MM.1S (cell line): ENCODE data around the gene TSPAN31.
A peak's percentile ranks its signal among the peaks of the same experiment; 100 is the strongest.

Experiments used
- DNase-seq: peaks from one replicate; pipeline ENCODE4 v3.0.0-alpha.2; 2015
- H2AFZ ChIP-seq: fragments of 300-600 bp; sonication (generic); 2 replicates; pipeline ENCODE4 v1.6.0; 2016; ENCODE audit warnings: antibody characterized with exemption, low read length
- H3F3A ChIP-seq: fragments of 300-600 bp; sonication (generic); 2 replicates; pipeline ENCODE4 v1.6.1; 2016; ENCODE audit warnings: mild to moderate bottlenecking, antibody characterized with exemption, low read length, moderate library complexity, mixed read lengths; ENCODE audit not compliant: insufficient read depth
- H3K27ac ChIP-seq: fragments of 300-600 bp; sonication (generic); 2 replicates; pipeline ENCODE4 v1.5.1; 2016; ENCODE audit warnings: mild to moderate bottlenecking, low read length
- H3K27me3 ChIP-seq: fragments of 300-600 bp; sonication (generic); replicated peaks from 2 replicates; pipeline ENCODE4 v1.6.0; 2016; ENCODE audit warnings: low read length; ENCODE audit not compliant: insufficient read depth
- H3K36me3 ChIP-seq: fragments of 300-600 bp; sonication (generic); replicated peaks from 2 replicates; pipeline ENCODE4 v1.6.1; 2016; ENCODE audit warnings: mild to moderate bottlenecking, low read length, mixed read lengths; ENCODE audit not compliant: insufficient read depth
- H3K4me1 ChIP-seq: fragments of 300-600 bp; sonication (generic); 2 replicates; pipeline ENCODE4 v1.6.1; 2016; ENCODE audit warnings: low read length, mixed read lengths
- H3K4me2 ChIP-seq: fragments of 300-600 bp; sonication (generic); 2 replicates; pipeline ENCODE4 v1.6.0; 2016; ENCODE audit warnings: low read depth, low read length
- H3K4me3 ChIP-seq: fragments of 300-600 bp; sonication (generic); 2 replicates; pipeline ENCODE4 v1.5.1; 2016; ENCODE audit warnings: low read length, mixed read lengths
- H3K79me2 ChIP-seq: fragments of 300-600 bp; sonication (generic); 2 replicates; pipeline ENCODE4 v1.6.1; 2016; ENCODE audit warnings: mixed run types, low read length, mixed read lengths
- H3K9ac ChIP-seq: fragments of 300-600 bp; sonication (generic); 2 replicates; pipeline ENCODE4 v1.6.1; 2016; ENCODE audit warnings: low read length, mixed read lengths
- H3K9me2 ChIP-seq: fragments of 300-600 bp; sonication (generic); replicated peaks from 2 replicates; pipeline ENCODE4 v1.6.1; 2016; ENCODE audit warnings: mild to moderate bottlenecking, low read length, mixed read lengths; ENCODE audit not compliant: insufficient read depth
- H3K9me3 ChIP-seq: fragments of 300-600 bp; sonication (generic); replicated peaks from 2 replicates; pipeline ENCODE4 v1.6.1; 2016; ENCODE audit warnings: mild to moderate bottlenecking, low read length, mixed read lengths; ENCODE audit not compliant: insufficient read depth
- H4K20me1 ChIP-seq: fragments of 300-600 bp; sonication (generic); 2 replicates; pipeline ENCODE4 v1.6.1; 2016; ENCODE audit warnings: mild to moderate bottlenecking, low read length, moderate library complexity, mixed read lengths; ENCODE audit not compliant: insufficient read depth
- EZH2 ChIP-seq: fragments of 300-600 bp; sonication (generic); optimal IDR thresholded peaks from 2 replicates; pipeline ENCODE3; 2017; ENCODE audit warnings: low read depth, mild to moderate bottlenecking, antibody characterized with exemption, low read length, mixed read lengths
- EZH2phosphoT487 ChIP-seq: fragments of 300-600 bp; sonication (generic); IDR thresholded peaks from 2 replicates; pipeline ENCODE4 v1.6.1; 2018; ENCODE audit warnings: antibody characterized with exemption, low read length
- TF ChIP-seq, protein P1 (sequence below): fragments of 300-600 bp; sonication (generic); IDR thresholded peaks from 2 replicates; pipeline ENCODE4 v1.5.1; 2016; ENCODE audit warnings: antibody characterized with exemption, low read length, mixed read lengths

Gene TSPAN31

DNA sequence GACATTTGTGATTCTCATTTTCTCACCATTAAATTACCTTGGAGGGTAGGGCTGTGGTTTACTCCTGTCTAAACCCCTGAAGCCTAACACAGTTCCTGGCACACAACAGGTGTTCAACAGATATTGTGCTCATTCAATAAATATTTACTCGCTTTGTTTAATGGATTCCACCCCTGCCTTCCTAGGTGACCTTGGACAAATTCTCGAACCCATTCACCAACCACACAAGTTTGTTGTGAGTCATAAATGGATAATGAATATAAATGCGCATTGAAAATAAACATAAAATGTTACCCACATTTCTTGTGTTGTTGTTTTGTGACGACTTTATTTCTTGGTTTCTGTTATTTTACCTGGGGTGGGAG, 37.4 kb downstream of the TSPAN31 start:
- Histone ChIP-seq H3K4me2 (peak overlapping the region; percentile 42), H3K9me3 (no peaks in the 10 kb centered on the region), H3K79me2 (peaks cover 38% of the 10 kb centered on the region), H3K27ac (no peak overlapping the region), H4K20me1 (no peaks in the 10 kb centered on the region), H3K27me3 (no peaks in the 10 kb centered on the region), H3K36me3 (0 out of 2 replicates have a peak, but pooled peaks cover 8% of the 10 kb centered on the region), H2AFZ (peak overlapping the region; percentile 50), H3K9ac (peak overlapping the region; percentile 95; the same call in 1 of the 2 replicates), H3K4me1 (peaks cover 12% of the 10 kb centered on the region), H3K9me2 (no peaks in the 10 kb centered on the region), H3F3A (0 out of 2 replicates have a peak, but pooled peaks cover 3% of the 10 kb centered on the region), H3K4me3 (peak overlapping the region; percentile 100)
- TF ChIP-seq EZH2 (no peak), EZH2phosphoT487 (no peak)
- TF ChIP-seq, protein P1, sequence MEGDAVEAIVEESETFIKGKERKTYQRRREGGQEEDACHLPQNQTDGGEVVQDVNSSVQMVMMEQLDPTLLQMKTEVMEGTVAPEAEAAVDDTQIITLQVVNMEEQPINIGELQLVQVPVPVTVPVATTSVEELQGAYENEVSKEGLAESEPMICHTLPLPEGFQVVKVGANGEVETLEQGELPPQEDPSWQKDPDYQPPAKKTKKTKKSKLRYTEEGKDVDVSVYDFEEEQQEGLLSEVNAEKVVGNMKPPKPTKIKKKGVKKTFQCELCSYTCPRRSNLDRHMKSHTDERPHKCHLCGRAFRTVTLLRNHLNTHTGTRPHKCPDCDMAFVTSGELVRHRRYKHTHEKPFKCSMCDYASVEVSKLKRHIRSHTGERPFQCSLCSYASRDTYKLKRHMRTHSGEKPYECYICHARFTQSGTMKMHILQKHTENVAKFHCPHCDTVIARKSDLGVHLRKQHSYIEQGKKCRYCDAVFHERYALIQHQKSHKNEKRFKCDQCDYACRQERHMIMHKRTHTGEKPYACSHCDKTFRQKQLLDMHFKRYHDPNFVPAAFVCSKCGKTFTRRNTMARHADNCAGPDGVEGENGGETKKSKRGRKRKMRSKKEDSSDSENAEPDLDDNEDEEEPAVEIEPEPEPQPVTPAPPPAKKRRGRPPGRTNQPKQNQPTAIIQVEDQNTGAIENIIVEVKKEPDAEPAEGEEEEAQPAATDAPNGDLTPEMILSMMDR, result no peak
- DNase-seq, result no peak

DNA sequence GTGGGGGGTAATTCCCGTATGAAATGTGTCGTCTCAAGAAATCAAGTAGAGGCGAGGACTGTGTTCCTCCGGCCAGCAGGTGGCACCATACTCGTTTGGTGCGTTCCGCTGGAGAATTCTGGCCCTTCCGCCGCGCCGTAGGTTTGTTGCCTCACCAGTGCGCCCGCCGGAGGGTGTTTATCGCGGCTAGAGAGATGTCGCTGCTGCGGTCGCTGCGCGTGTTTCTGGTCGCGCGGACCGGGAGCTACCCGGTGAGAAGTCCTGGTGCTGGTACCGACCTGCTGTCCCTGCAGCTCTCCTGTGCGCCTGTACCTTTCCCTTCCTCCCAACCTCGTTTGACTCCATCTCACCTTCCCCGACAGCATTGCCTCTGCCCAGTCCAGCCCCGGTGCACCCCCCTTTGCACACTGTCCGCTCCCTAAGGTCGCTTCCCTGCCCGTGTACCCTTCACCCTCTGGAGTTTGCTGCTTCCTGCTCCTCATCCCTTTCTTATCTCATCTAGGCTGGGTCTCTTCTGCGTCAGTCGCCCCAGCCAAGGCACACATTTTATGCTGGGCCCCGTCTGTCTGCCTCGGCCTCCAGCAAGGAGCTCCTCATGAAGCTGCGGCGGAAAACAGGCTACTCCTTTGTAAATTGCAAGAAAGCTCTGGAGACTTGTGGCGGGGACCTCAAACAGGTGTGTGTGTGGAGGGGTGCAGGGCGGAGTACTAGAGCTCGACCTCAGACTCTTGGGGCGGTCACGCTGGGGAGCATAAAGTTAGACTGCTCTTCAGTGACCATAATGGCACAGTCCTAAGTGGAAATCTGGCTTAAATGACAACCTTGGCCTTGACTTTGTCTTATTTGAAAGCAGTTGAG, 38.0 kb downstream of the TSPAN31 start, which contains the start of gene TSFM:
Gene TSFM (plus strand): TSS at position 180 of the 858 bp plus-strand sequence. CDS start 15 bp downstream, at position 195.
- H3K27me3 ChIP-seq, result no peaks in the 10 kb centered on the region
- H3K9ac ChIP-seq, result peak within 1 kb of the TSS; percentile 95
- no peaks in the 10 kb centered on the region for H3K9me3 ChIP-seq
- H3K4me1 ChIP-seq, result peaks cover 12% of the 10 kb centered on the region
- no peak for TF ChIP-seq EZH2
- TF ChIP-seq, protein P1, result peak; percentile 91
- no peak for TF ChIP-seq EZH2phosphoT487
- H2AFZ ChIP-seq, result peak within 1 kb of the TSS; percentile 98
- 0 out of 2 replicates have a peak, but pooled peaks cover 3% of the 10 kb centered on the region for H3F3A ChIP-seq
- H4K20me1 ChIP-seq, result no peaks in the 10 kb centered on the region
- H3K4me2 ChIP-seq, result peak within 1 kb of the TSS; percentile 91
- H3K27ac ChIP-seq, result peak within 1 kb of the TSS; percentile 42; the same call in 1 of the 2 replicates
- H3K4me3 ChIP-seq, result peak within 1 kb of the TSS; percentile 100
- H3K9me2 ChIP-seq, result no peaks in the 10 kb centered on the region
- peaks cover 38% of the 10 kb centered on the region for H3K79me2 ChIP-seq
- 0 out of 2 replicates have a peak, but pooled peaks cover 8% of the 10 kb centered on the region for H3K36me3 ChIP-seq
- peak; percentile 96 for DNase-seq

DNA sequence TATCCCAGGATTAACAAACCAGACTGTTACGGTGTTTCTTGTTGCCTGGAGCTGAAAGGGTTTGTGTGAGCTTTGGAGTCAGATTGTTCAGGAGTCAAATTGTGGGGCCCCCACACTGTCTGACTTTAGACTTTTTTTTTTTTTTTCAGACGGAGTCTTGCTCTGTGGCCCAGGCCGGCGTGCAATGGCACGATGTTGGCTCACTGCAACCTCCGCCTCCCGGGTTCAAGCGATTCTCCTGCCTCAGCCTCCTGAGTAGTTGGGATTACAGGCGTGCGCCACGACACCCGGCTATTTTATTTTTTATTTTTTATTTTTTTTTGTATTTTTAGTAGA, 38.6 kb downstream of the TSPAN31 start:
- TF ChIP-seq, protein P1, result no peak
- TF ChIP-seq EZH2phosphoT487 (no peak), EZH2 (no peak)
- H4K20me1 ChIP-seq, result no peaks in the 10 kb centered on the region

More for the DNA sequence above, 38.6 kb downstream of the TSPAN31 start:
- Histone ChIP-seq H3K4me2 (peak overlapping the region; percentile 91), H3K79me2 (peaks cover 39% of the 10 kb centered on the region), H3K9me2 (no peaks in the 10 kb centered on the region), H3K27me3 (no peaks in the 10 kb centered on the region), H2AFZ (0 out of 2 replicates have a peak overlapping the region, but pooled peaks have one; percentile 98), H3K9ac (peak overlapping the region; percentile 95), H3K9me3 (no peaks in the 10 kb centered on the region), H3K27ac (no peak overlapping the region), H3K36me3 (0 out of 2 replicates have a peak, but pooled peaks cover 8% of the 10 kb centered on the region), H3F3A (0 out of 2 replicates have a peak, but pooled peaks cover 3% of the 10 kb centered on the region), H3K4me3 (peak overlapping the region; percentile 100), H3K4me1 (peaks cover 12% of the 10 kb centered on the region)
- no peak for DNase-seq
